OCI-LY1 (cell line): Measurements from ENCODE around the gene TYRP1.

Experiments used
- CTCF ChIP-seq: fragments of 200-600 bp; sonication (generic), shearing (Covaris generic); IDR thresholded peaks from 2 replicates; pipeline ENCODE4 v1.5.1; 2017; ENCODE audit warnings: mild to moderate bottlenecking, antibody characterized with exemption, low read length, moderate library complexity, mixed read lengths
- EZH2 ChIP-seq: fragments of 200-600 bp; sonication (generic), shearing (Covaris generic); IDR thresholded peaks from 2 replicates; pipeline ENCODE4 v1.8.0; 2017; ENCODE audit warnings: borderline replicate concordance, mixed run types, mild to moderate bottlenecking, antibody characterized with exemption, low read length, moderate library complexity, mixed read lengths

GRCh38 chr9:12748954-12749353 lies 55.8 kb downstream of the TYRP1 start:
- TF ChIP-seq CTCF (no peak), EZH2 (no peak)
